Activated naive CD4-positive, alpha-beta T cell treated with Interleukin-2 at 50 U/mL for 16 hours (primary cell): ENCODE measurements around the gene MSRB2.
A peak's percentile ranks its signal among the peaks of the same experiment; 100 is the strongest.
"Not testable (repeated sequence)": the region's sequence is repeated elsewhere in the genome, so short reads cannot be mapped to it uniquely, and the experiment has no call there.

Experiments
- DNase-seq: peaks from one replicate; pipeline ENCODE4 v3.0.0-alpha.2; 2020

Gene MSRB2

GRCh38 chr10:23095404-23095965 lies at the start of gene MSRB2:
TSS of gene MSRB2 (plus strand) at chr10:23095579. CDS start at chr10:23095609, 30 bp downstream.
- peak; percentile 64 for DNase-seq

- DNase-seq, result no peak
These were observed 49.4 kb upstream of the MSRB2 start for GRCh38 chr10:23046027-23046426.

GRCh38 chr10:23047201-23048050 lies 48.0 kb upstream of the MSRB2 start:
- no peak for DNase-seq

- DNase-seq, result no peak
These were observed 47.2 kb upstream of the MSRB2 start for GRCh38 chr10:23048191-23048590.

GRCh38 chr10:23051278-23051677 lies 44.1 kb upstream of the MSRB2 start:
- DNase-seq, result no peak

- no peak for DNase-seq
These were observed 43.5 kb upstream of the MSRB2 start for GRCh38 chr10:23051855-23052331.

- no peak for DNase-seq
These were observed 42.3 kb upstream of the MSRB2 start for GRCh38 chr10:23053036-23053435.

GRCh38 chr10:23055424-23056185 lies 39.8 kb upstream of the MSRB2 start:
- DNase-seq, result no peak

- no peak for DNase-seq
These were observed 39.2 kb upstream of the MSRB2 start for GRCh38 chr10:23056186-23056579.

- no peak for DNase-seq
These were observed 37.0 kb upstream of the MSRB2 start for GRCh38 chr10:23058366-23058765.

- no peak for DNase-seq
These were observed 34.5 kb upstream of the MSRB2 start for GRCh38 chr10:23060918-23061317.

- DNase-seq, result no peak
These were observed 32.1 kb upstream of the MSRB2 start for GRCh38 chr10:23063045-23063972.

GRCh38 chr10:23063973-23064812 lies 31.2 kb upstream of the MSRB2 start:
- DNase-seq, result no peak

- not testable (repeated sequence) for DNase-seq
These were observed 30.6 kb upstream of the MSRB2 start for GRCh38 chr10:23064813-23065114.

GRCh38 chr10:23065181-23065948 lies 30.0 kb upstream of the MSRB2 start:
- no peak for DNase-seq

- DNase-seq, result no peak
These were observed 28.0 kb upstream of the MSRB2 start for GRCh38 chr10:23067337-23067736.

- peak; percentile 65 for DNase-seq
These were observed 27.2 kb upstream of the MSRB2 start for GRCh38 chr10:23067939-23068775.

- peak; percentile 7 for DNase-seq
These were observed 26.2 kb upstream of the MSRB2 start for GRCh38 chr10:23069019-23069815.
